Esophagus squamous epithelium (tissue), 5 donors: ENCODE data around the gene HNRNPH1. TPM values are rescaled to one million over a fixed set of nuclear protein-coding genes. Genes with fewer than 3 reads are reported as not detected.

Source experiments
- DNase-seq: peaks from one replicate; lab custom pipeline; 2025; lab: John Stamatoyannopoulos, UW
- H3K27ac ChIP-seq, 4 donors: fragments of 200-600 bp; sonication (generic); one replicate each; pipeline ENCODE4 v1.5.1; 2016 to 2019; ENCODE audit warnings: mild to moderate bottlenecking in 1 of 4
- H3K27me3 ChIP-seq, 4 donors: fragments of 200-600 bp; sonication (generic); 1 replicate in 3 of 4; 2 replicates in 1 of 4; pipeline versions ENCODE4 v1.5.1 to v1.6.0; 2017 to 2021; ENCODE audit warnings: antibody characterized with exemption in 1 of 4
- H3K36me3 ChIP-seq, 3 donors: fragments of 200-600 bp; sonication (generic); one replicate each; pipeline ENCODE4 v1.5.1; 2016 to 2019
- H3K4me1 ChIP-seq, 3 donors: fragments of 200-600 bp; sonication (generic); one replicate each; pipeline ENCODE4 v1.5.1; 2017 to 2019
- H3K4me3 ChIP-seq, 4 donors: fragments of 200-600 bp; sonication (generic); 1 replicate in 3 of 4; 2 replicates in 1 of 4; pipeline ENCODE4 v1.5.1; 2016 to 2019; ENCODE audit warnings: mild to moderate bottlenecking in 2 of 4, moderate library complexity in 1 of 4
- H3K9me3 ChIP-seq, 3 donors: fragments of 200-600 bp; sonication (generic); one replicate each; pipeline ENCODE4 v1.5.1; 2016 to 2019
- CTCF ChIP-seq, 6 experiments: fragments of 450-650 bp in 4 of 6; fragments of 200-600 bp in 2 of 6; sonication (generic) in 2 of 6; IDR thresholded peaks; one replicate each; pipeline ENCODE4 v1.5.1; 2016 to 2019; ENCODE audit warnings: antibody characterized with exemption in 6 of 6, mild to moderate bottlenecking in 4 of 6, moderate library complexity in 4 of 6
- POLR2A ChIP-seq, 4 donors: fragments of 450-650 bp; IDR thresholded peaks; one replicate each; pipeline ENCODE4 v1.6.1; 2017; ENCODE audit warnings: antibody characterized with exemption in 4 of 4, mild to moderate bottlenecking in 4 of 4, moderate library complexity in 3 of 4
- WGBS, 2 donors: methylation state at CpG; one replicate each; pipeline ENCODE4 v1.1.5; 2018; 5-methylcytosine and 5-hydroxymethylcytosine counted together
- intact Hi-C: fragments of 100-400 bp; cut with DNase I; formaldehyde crosslinking; loops from one replicate; pipeline ENCODE4 v1.15.0; 2022
- total RNA-seq, 4 donors: library from RNA; depleted of rRNA; stranded (reverse); fragments of >200 nt; gene quantifications; one replicate each; pipeline ENCODE4 v1.1.0, GENCODE V29; 2016
- donor health status: DM: yes; HTN: yes; CAD: no.

Gene HNRNPH1
- total RNA-seq, 4 donors from 2014 or later, result 209 to 645 (median 383) TPM

DNA sequence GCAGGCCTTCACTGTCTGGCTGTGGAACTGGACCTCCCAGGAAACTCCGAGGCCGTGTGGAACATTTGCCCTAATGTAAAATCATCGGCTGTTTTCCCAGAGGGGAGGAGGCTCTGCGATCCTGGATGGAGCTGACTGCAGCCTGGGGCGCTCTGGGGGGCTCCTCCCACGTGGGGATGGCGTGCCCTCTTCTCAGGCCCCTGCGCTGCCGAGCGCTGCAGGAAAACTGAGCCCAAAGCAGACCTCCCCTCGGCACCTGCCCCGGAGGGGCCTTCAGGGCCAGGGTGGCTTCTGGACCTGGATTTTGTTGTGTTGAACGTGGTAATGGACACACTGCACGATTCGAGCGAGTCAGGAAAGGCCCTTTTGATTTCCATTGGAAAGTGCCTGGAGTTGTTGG, 23.9 kb downstream of the HNRNPH1 start:
- no peak overlapping the region for H3K27ac ChIP-seq
- H3K9me3 ChIP-seq, result no peaks in the 10 kb centered on the region
- DNase-seq, result no peak
- H3K36me3 ChIP-seq, result peaks cover 21 to 100% (median 32%) of the 10 kb centered on the region in 3 donors
- H3K4me1 ChIP-seq, result peaks cover 0 to 20% (median 10%) of the 10 kb centered on the region in 3 donors
- no peak for TF ChIP-seq CTCF (IDR thresholded peaks at IDR 0.05)
- TF ChIP-seq POLR2A (IDR thresholded peaks at IDR 0.05), result no peak
- 89% methylated on average over 3 of the region's 16 CpGs; no CpG with 5 or more reads in 1 of the 2 donors for WGBS, 2 donors
- no peak overlapping the region for H3K4me3 ChIP-seq
- no peaks in the 10 kb centered on the region for H3K27me3 ChIP-seq
- intact Hi-C loops, result no loop called here

- Histone ChIP-seq H3K36me3 (peaks cover 24 to 100% (median 34%) of the 10 kb centered on the region in 3 donors), H3K27me3 (no peaks in the 10 kb centered on the region), H3K27ac (no peak overlapping the region), H3K9me3 (no peaks in the 10 kb centered on the region), H3K4me3 (no peak overlapping the region), H3K4me1 (peaks cover 0 to 19% (median 10%) of the 10 kb centered on the region in 3 donors)
- WGBS, 2 donors, result 88 to 92% methylated on average over 6 to 7 of the region's 9 CpGs
- no peak for DNase-seq
- TF ChIP-seq CTCF (IDR thresholded peaks at IDR 0.05), result no peak
- TF ChIP-seq POLR2A (IDR thresholded peaks at IDR 0.05), result no peak
- intact Hi-C loops, result no loop called here
Observed at GRCh38 chr5:179599100-179599499, 24.4 kb downstream of the HNRNPH1 start.

GRCh38 chr5:179596421-179596820, 27.1 kb downstream of the HNRNPH1 start:
- H3K36me3 ChIP-seq, result peaks cover 36 to 100% (median 36%) of the 10 kb centered on the region in 3 donors
- peaks cover 0 to 19% (median 10%) of the 10 kb centered on the region in 3 donors for H3K4me1 ChIP-seq
- no peak overlapping the region for H3K27ac ChIP-seq
- WGBS, 2 donors, result 61 to 87% methylated on average over 2 to 3 of the region's 13 CpGs
- TF ChIP-seq POLR2A (IDR thresholded peaks at IDR 0.05) (no peak), CTCF (IDR thresholded peaks at IDR 0.05) (no peak)
- no peak for DNase-seq
- H3K27me3 ChIP-seq, result no peaks in the 10 kb centered on the region
- intact Hi-C loops, result no loop called here
- no peak overlapping the region for H3K4me3 ChIP-seq
- H3K9me3 ChIP-seq, result no peaks in the 10 kb centered on the region

DNA sequence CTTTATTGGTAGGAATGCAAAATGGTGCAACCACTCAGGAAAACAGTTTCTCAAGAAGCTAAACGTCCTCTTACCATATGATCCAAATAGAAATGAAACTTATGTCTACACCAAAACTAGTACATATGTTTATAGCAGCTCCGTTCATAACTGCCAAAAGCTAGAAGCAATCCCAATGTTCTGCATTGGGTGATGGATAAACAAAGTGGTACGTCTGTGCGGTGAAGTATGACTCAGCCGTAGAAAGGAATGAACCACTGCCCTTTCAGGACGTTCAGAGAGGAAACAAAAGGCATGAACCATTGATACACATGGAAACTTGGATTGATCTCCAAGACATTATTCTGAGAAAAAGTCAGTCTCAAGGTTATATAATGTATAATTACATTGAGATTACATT, 27.6 kb downstream of the HNRNPH1 start:
- 49 to 59% methylated on average over 6 of the region's 6 CpGs for WGBS, 2 donors
- Histone ChIP-seq H3K27ac (no peak overlapping the region), H3K4me3 (no peak overlapping the region), H3K27me3 (no peaks in the 10 kb centered on the region), H3K9me3 (no peaks in the 10 kb centered on the region), H3K36me3 (peaks cover 39 to 100% (median 41%) of the 10 kb centered on the region in 3 donors), H3K4me1 (peaks cover 0 to 19% (median 10%) of the 10 kb centered on the region in 3 donors)
- intact Hi-C loops, result no loop called here
- TF ChIP-seq POLR2A (IDR thresholded peaks at IDR 0.05), result no peak
- TF ChIP-seq CTCF (IDR thresholded peaks at IDR 0.05), result no peak
- no peak for DNase-seq

GRCh38 chr5:179588166-179588565, 35.3 kb downstream of the HNRNPH1 start:
- WGBS, 2 donors, result 96 to 100% methylated on average over 1 to 3 of the region's 3 CpGs

More at GRCh38 chr5:179588166-179588565, 35.3 kb downstream of the HNRNPH1 start:
- H3K27ac ChIP-seq, result no peak overlapping the region
- H3K9me3 ChIP-seq, result no peaks in the 10 kb centered on the region
- intact Hi-C loops, result no loop called here
- no peak for DNase-seq
- H3K36me3 ChIP-seq, result peaks cover 21 to 100% (median 41%) of the 10 kb centered on the region in 3 donors
- no peaks in the 10 kb centered on the region for H3K4me1 ChIP-seq
- H3K4me3 ChIP-seq, result no peak overlapping the region
- H3K27me3 ChIP-seq, result no peaks in the 10 kb centered on the region
- no peak for TF ChIP-seq CTCF (IDR thresholded peaks at IDR 0.05)
- no peak for TF ChIP-seq POLR2A (IDR thresholded peaks at IDR 0.05)
